Liver (tissue), 9 donors: ENCODE data around the gene SRRD. TPM values are rescaled to one million over a fixed set of nuclear protein-coding genes. Genes with fewer than 3 reads are reported as not detected.

ENCODE experiments used
- DNase-seq: peaks from one replicate; pipeline ENCODE4 v3.0.0-alpha.2; 2017; ENCODE audit warnings: low spot score
- H3K27ac ChIP-seq, 2 donors: one replicate each; pipeline ENCODE4 v1.7.0; 2013; ENCODE audit warnings: inconsistent platforms in 2 of 2, low read length in 2 of 2, control low read depth in 1 of 2, low read depth in 1 of 2, mild to moderate bottlenecking in 1 of 2
- H3K27me3 ChIP-seq, 4 donors: one replicate each; pipeline versions ENCODE4 v1.6.1 to v1.7.0; 2013; ENCODE audit warnings: low read length in 3 of 4, inconsistent platforms in 1 of 4, mild to moderate bottlenecking in 1 of 4, moderate library complexity in 1 of 4; ENCODE audit not compliant: control insufficient read depth in 4 of 4, insufficient read depth in 4 of 4
- H3K36me3 ChIP-seq, 4 donors: one replicate each; pipeline versions ENCODE4 v1.6.1 to v1.7.0; 2013; ENCODE audit warnings: low read length in 3 of 4, mild to moderate bottlenecking in 3 of 4, low read depth in 1 of 4, moderate library complexity in 1 of 4; ENCODE audit not compliant: control insufficient read depth in 4 of 4, insufficient read depth in 3 of 4
- H3K4me1 ChIP-seq, 4 donors: one replicate each; pipeline versions ENCODE4 v1.6.1 to v1.7.0; 2013; ENCODE audit warnings: low read length in 3 of 4, mild to moderate bottlenecking in 3 of 4, moderate library complexity in 1 of 4; ENCODE audit not compliant: control insufficient read depth in 4 of 4, insufficient read depth in 4 of 4
- H3K4me3 ChIP-seq, 3 donors: one replicate each; pipeline versions ENCODE4 v1.6.1 to v1.7.0; 2013; ENCODE audit warnings: low read length in 3 of 3, control low read depth in 1 of 3, low read depth in 1 of 3, mild to moderate bottlenecking in 1 of 3
- H3K9ac ChIP-seq, 2 donors: one replicate each; pipeline ENCODE4 v1.7.0; 2013; ENCODE audit warnings: low read length in 2 of 2, mild to moderate bottlenecking in 2 of 2, moderate library complexity in 2 of 2, control low read depth in 1 of 2, low read depth in 1 of 2
- H3K9me3 ChIP-seq, 4 donors: one replicate each; pipeline versions ENCODE4 v1.6.1 to v1.7.0; 2013; ENCODE audit warnings: low read length in 3 of 4; ENCODE audit not compliant: control insufficient read depth in 4 of 4
- CTCF ChIP-seq: fragments of 150-350 bp; IDR thresholded peaks from 2 replicates; pipeline ENCODE4 v1.5.1; 2017; ENCODE audit warnings: improper control_type of control experiment, low read depth, low read length; ENCODE audit not compliant: missing input control
- EGR1 ChIP-seq, 2 donors: IDR thresholded peaks; 2 replicates each; pipeline ENCODE4 v1.6.1; 2016 to 2018; ENCODE audit warnings: antibody characterized with exemption in 2 of 2, low read depth in 2 of 2
- FOXA1 ChIP-seq: IDR thresholded peaks from 2 replicates; pipeline ENCODE4 v1.6.1; 2016; ENCODE audit warnings: antibody characterized with exemption
- FOXA2 ChIP-seq: IDR thresholded peaks from 2 replicates; pipeline ENCODE4 v1.6.1; 2016; ENCODE audit warnings: antibody characterized with exemption
- GABPA ChIP-seq, 2 donors: IDR thresholded peaks in 1 of 2; conservative IDR thresholded peaks in 1 of 2; 2 replicates each; pipeline ENCODE4 v1.6.1; 2016; ENCODE audit warnings: antibody characterized with exemption in 2 of 2, mild to moderate bottlenecking in 1 of 2, moderate library complexity in 1 of 2
- HNF4A ChIP-seq, 2 donors: conservative IDR thresholded peaks; 2 replicates each; pipeline ENCODE4 v1.6.1; 2016; ENCODE audit warnings: antibody characterized with exemption in 2 of 2, mild to moderate bottlenecking in 2 of 2
- HNF4G ChIP-seq: IDR thresholded peaks from 2 replicates; pipeline ENCODE4 v1.6.1; 2016; ENCODE audit warnings: antibody characterized with exemption
- JUND ChIP-seq, 2 donors: IDR thresholded peaks; 2 replicates each; pipeline ENCODE4 v1.6.1; 2016; ENCODE audit warnings: antibody characterized with exemption in 2 of 2
- NR2F2 ChIP-seq: IDR thresholded peaks from 2 replicates; pipeline ENCODE4 v1.6.1; 2016; ENCODE audit warnings: antibody characterized with exemption
- RAD21 ChIP-seq, 2 donors: IDR thresholded peaks; 2 replicates each; pipeline ENCODE4 v1.6.1; 2016; ENCODE audit warnings: antibody characterized with exemption in 2 of 2, mild to moderate bottlenecking in 2 of 2
- RXRA ChIP-seq, 2 donors: IDR thresholded peaks; 2 replicates each; pipeline ENCODE4 v1.6.1; 2017 to 2018; ENCODE audit warnings: antibody characterized with exemption in 2 of 2, mild to moderate bottlenecking in 1 of 2
- SP1 ChIP-seq: IDR thresholded peaks from 2 replicates; pipeline ENCODE4 v1.6.1; 2018; ENCODE audit warnings: antibody characterized with exemption, mild to moderate bottlenecking
- TAF1 ChIP-seq: conservative IDR thresholded peaks from 2 replicates; pipeline ENCODE4 v1.6.1; 2016; ENCODE audit warnings: antibody characterized with exemption, mild to moderate bottlenecking
- YY1 ChIP-seq: IDR thresholded peaks from 2 replicates; pipeline ENCODE4 v1.6.1; 2016; ENCODE audit warnings: antibody characterized with exemption, mild to moderate bottlenecking
- ZBTB33 ChIP-seq: IDR thresholded peaks from 2 replicates; pipeline ENCODE4 v1.6.1; 2016; ENCODE audit warnings: antibody characterized with exemption
- polyA plus RNA-seq, 2 donors: library from polyadenylated mRNA; stranded (reverse) in 1 of 2; unstranded in 1 of 2; fragments of 200-250 nt in 1 of 2; fragments of >200 nt in 1 of 2; fragmentation: Nextera tagmentation in 1 of 2; extraction: Ambion mirVana in 1 of 2; gene quantifications; one replicate each; pipeline versions ENCODE4 v1.2.1 to v1.2.3, GENCODE V29; 2013 to 2015
- total RNA-seq, 2 donors: library from RNA; depleted of rRNA; stranded (reverse); fragments of >200 nt; gene quantifications; one replicate each; pipeline ENCODE4 v1.2.3, GENCODE V29; 2014
- TF ChIP-seq, protein P1 (sequence below): IDR thresholded peaks from 2 replicates; pipeline ENCODE4 v1.6.1; 2016; ENCODE audit warnings: antibody characterized with exemption
- TF ChIP-seq, protein P2 (sequence below): IDR thresholded peaks from 2 replicates; pipeline ENCODE4 v1.6.1; 2016; ENCODE audit warnings: antibody characterized with exemption, mild to moderate bottlenecking
- TF ChIP-seq, protein P3 (sequence below): IDR thresholded peaks from 2 replicates; pipeline ENCODE4 v1.6.1; 2016; ENCODE audit warnings: antibody characterized with exemption
- donor health status: healthy.
- donor health status: healthy.
- donor health status: healthy.
- donor health status: healthy.
- donor health status: healthy.

The SRRD gene
- total and polyA plus RNA-seq, 4 donors, result 8.7 to 18.6 (median 13.6) TPM

DNA sequence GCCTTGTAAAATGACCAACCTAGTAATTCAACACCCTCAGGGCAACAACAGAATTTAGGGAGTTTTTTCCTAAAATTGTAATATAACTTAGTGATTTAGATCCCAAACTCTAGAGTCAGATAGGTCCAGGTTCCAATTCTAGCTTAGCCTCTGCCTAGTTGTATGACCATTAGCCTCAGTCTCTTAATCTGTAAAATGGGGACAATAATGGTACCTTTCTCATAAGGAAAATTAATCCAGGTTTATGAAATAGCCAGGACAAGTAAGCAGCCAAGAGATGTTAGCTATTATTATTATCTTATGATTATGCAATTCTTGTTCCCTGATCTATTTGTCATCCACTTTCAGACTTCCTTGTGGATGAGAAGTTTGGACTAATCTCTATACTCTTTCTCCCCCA lies 24.5 kb downstream of the SRRD start:
- TF ChIP-seq, protein P1, sequence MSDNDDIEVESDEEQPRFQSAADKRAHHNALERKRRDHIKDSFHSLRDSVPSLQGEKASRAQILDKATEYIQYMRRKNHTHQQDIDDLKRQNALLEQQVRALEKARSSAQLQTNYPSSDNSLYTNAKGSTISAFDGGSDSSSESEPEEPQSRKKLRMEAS, result no peak
- no peak for TF ChIP-seq FOXA2
- TF ChIP-seq FOXA1, result no peak
- TF ChIP-seq, protein P2, sequence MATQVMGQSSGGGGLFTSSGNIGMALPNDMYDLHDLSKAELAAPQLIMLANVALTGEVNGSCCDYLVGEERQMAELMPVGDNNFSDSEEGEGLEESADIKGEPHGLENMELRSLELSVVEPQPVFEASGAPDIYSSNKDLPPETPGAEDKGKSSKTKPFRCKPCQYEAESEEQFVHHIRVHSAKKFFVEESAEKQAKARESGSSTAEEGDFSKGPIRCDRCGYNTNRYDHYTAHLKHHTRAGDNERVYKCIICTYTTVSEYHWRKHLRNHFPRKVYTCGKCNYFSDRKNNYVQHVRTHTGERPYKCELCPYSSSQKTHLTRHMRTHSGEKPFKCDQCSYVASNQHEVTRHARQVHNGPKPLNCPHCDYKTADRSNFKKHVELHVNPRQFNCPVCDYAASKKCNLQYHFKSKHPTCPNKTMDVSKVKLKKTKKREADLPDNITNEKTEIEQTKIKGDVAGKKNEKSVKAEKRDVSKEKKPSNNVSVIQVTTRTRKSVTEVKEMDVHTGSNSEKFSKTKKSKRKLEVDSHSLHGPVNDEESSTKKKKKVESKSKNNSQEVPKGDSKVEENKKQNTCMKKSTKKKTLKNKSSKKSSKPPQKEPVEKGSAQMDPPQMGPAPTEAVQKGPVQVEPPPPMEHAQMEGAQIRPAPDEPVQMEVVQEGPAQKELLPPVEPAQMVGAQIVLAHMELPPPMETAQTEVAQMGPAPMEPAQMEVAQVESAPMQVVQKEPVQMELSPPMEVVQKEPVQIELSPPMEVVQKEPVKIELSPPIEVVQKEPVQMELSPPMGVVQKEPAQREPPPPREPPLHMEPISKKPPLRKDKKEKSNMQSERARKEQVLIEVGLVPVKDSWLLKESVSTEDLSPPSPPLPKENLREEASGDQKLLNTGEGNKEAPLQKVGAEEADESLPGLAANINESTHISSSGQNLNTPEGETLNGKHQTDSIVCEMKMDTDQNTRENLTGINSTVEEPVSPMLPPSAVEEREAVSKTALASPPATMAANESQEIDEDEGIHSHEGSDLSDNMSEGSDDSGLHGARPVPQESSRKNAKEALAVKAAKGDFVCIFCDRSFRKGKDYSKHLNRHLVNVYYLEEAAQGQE, result no peak
- TF ChIP-seq HNF4A (conservative IDR thresholded peaks at IDR 0.05), result no peak
- no peak for TF ChIP-seq HNF4G
- TF ChIP-seq CTCF, result no peak
- TF ChIP-seq TAF1, result no peak
- no peak for TF ChIP-seq NR2F2
- TF ChIP-seq SP1, result no peak
- TF ChIP-seq, protein P3, sequence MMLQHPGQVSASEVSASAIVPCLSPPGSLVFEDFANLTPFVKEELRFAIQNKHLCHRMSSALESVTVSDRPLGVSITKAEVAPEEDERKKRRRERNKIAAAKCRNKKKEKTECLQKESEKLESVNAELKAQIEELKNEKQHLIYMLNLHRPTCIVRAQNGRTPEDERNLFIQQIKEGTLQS, result no peak
- no peak for TF ChIP-seq GABPA (IDR thresholded peaks at IDR 0.05 in 1 of 2, conservative IDR thresholded peaks at IDR 0.05 in 1 of 2)
- TF ChIP-seq ZBTB33, result no peak
- TF ChIP-seq RAD21 (IDR thresholded peaks at IDR 0.05), result no peak
- no peak for TF ChIP-seq RXRA (IDR thresholded peaks at IDR 0.05)
- no peak for TF ChIP-seq EGR1 (IDR thresholded peaks at IDR 0.05; ENCODE audit: low read depth in 2 of 2)
- no peak for TF ChIP-seq YY1
- no peak for TF ChIP-seq JUND (IDR thresholded peaks at IDR 0.05)
- Histone ChIP-seq H3K9me3 (no peaks in the 10 kb centered on the region), H3K27me3 (no peaks in the 10 kb centered on the region), H3K27ac (no peak overlapping the region), H3K4me1 (peaks cover 1 to 32% (median 26%) of the 10 kb centered on the region in 4 donors), H3K4me3 (no peak overlapping the region), H3K9ac (no peak overlapping the region), H3K36me3 (peaks cover 14 to 55% (median 43%) of the 10 kb centered on the region in 4 donors)
- DNase-seq, result no peak
